ENCODE data around the gene COL4A4.

Gene COL4A4

DNA sequence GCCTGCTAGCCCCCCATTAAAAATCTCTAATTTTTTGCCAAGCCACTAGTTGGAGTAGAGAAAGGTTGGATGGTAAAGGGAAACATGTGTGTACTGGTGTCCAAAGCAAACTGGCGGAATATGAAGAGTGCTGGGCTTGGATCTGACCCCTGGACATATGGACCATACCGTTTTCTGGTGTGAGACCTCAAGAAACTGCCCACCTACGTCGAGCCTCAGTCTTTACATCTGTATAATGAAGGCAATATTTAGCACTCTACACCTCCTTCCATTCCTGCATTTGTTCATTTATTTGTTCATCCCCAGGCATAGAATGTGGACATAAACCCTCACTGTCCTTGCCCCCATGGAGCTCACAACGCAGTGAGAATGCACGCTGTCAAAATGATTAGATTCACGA, 185.7 kb downstream of the COL4A4 start:
- DNase-seq: no peak

DNA sequence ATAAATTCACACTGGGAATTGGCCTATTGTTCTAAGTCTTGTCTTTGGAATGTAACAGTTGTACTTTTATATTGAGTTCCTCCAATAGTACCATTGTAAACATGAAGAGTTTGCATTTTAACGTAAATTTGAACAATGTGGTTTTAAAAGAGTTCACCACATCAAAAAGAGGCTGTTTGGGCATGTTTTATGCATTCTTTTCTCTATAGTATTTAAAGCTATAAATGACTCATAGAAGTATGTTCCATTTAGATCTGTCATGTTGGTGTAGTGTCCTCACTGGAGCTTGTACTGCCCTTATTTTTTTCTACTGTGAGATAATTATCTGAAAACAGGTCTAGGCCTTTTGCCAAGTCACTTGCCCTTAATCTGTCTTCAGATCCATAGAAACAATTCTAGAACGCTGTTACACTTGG, 186.2 kb downstream of the COL4A4 start:
- no peak for DNase-seq

DNA sequence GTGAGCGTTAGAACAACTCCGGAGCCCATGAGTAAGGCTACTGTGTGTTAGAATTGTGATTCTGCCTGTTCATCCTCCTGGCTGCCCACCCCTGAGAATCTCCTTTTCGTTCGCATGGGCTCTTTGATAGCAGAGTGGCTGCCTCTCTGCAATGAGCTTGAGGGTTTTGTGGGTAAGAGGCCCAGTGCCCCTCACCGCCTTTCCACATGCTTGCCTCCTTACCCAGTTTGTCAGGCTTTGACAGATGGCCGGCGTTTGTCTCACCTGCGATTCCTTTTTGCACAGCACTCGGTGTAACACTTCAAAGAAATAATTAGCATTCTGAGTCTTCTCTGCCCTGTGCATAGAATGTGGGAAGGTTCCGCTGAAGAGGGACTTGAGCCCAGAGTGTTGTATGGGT, 190.2 kb downstream of the COL4A4 start:
- DNase-seq: no peak

DNA sequence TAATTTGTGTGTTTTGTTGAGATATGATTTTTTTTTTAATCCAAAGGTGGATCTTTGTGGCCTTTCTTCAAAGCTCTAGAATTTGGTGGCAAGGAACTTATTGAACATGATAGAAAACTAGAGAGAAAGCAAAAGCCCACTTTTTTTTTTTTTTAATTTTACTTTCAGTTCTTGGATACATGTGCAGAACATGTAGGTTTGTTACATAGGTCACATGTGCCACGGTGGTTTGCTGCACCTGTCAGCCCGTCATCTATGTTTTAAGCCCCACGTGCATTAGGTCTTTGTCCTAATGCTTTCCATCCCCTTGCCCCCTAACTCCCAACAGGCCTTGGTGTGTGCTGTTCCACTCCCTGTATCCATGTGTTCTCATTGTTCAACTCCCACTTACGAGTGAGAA, 192.2 kb downstream of the COL4A4 start:
- DNase-seq: no peak

DNA sequence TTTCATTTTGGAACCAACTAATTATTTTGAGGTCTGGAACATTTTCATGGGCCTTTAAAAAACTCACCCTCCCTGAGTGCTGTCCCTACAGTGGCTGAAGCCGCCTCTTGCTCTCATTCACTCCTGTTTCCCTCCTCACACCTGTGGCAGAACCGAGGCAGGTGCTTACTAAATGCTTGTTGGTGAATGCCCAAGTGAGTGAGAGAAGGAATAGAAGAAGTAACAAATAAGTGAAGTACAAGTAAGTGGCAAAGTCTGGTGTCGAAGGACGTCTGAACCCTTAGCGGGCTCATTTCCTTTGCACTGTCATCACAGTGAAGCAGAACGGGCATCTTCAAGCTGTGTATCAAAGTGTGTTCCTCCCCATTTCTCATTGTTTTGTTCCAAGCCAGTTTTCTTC, 192.9 kb downstream of the COL4A4 start:
- no peak for DNase-seq

DNA sequence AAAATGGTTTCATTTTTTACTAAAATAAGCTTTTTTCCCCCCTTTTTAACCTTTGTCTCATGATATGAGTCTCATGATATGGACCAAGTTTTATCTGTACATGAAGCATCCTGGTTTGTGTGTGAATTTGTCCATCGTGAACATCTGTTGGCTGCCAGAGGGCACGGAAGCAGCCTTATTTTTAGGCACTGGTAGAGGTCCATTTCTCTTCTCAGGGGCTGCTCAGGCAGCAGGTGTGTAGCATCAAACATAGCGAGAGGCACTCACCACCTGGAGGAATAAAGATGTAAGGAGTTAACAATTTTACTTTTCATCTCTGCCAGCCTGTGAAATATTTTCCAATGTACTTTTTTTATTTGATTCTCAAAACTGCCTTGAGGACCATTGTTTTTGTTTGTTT, 193.6 kb downstream of the COL4A4 start:
- DNase-seq: no peak

DNA sequence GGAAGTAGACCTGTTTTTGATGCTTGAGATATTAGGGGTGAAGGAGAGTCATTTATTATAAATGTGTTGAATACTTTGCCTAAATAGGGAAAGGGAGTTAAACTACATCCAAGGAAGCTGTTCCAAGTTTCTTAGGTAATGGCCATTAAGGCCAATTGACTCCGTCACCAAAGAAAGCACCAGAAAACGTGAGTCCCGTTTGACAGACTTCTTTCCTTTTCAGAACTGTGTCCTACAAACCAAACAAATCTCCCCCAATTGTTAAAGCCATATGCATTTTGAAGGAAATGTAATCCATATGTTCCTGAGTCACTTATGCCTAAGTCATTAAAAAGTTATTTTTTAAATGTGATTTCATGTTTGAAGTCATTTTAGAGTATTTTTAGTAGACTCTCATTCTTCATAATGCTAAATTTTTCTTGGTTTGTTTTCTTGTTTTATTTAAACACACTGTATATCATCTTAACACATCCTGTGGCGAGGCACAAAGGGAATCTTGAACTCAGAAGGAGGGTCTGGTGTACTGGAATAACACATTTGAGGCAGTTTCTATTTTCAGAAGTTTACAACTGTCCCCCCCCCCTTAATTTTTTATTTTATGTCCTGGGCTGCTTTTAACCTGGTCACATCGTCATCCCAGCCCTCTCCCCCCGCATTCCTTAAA, 194.5 kb downstream of the COL4A4 start:
- DNase-seq: no peak

DNA sequence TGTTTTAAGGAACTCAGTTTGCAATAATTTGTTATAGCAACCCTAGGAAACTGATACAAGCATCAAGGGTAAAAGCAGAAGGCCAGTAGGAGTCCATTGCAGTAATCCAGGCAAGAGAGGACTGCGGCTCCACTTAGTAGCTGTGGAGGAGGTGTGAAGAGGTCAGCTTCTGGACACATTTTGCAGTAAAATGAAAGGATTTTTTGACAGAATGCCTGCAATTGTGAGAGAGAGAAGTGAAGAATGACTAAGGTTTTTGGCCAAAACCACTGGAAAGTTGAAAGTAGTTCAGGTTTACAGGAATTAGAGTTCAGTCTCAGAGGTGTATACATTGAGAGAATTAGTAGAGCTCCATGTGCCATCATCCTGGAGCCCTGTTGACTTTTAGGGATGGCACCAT, 198.6 kb downstream of the COL4A4 start:
- DNase-seq: no peak

DNA sequence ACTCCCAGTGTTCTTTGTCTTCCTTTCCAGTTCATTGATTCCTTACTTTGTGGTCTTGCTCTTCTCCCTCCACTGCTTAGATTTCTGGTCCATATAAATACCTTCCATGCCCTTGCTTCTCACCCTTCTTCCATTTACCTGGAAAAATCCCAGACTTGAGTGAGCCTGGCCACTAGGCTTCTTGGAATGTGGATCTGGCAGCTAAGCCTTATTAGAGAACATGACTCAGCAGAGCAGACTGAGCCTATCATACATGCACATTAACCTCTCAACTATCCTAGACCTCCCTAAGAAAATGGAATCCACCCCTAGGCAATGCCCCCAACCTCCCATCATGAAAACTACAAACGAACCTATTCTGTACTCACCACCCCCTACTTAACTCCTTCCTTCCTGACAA, 200.5 kb downstream of the COL4A4 start:
- DNase-seq: no peak

DNA sequence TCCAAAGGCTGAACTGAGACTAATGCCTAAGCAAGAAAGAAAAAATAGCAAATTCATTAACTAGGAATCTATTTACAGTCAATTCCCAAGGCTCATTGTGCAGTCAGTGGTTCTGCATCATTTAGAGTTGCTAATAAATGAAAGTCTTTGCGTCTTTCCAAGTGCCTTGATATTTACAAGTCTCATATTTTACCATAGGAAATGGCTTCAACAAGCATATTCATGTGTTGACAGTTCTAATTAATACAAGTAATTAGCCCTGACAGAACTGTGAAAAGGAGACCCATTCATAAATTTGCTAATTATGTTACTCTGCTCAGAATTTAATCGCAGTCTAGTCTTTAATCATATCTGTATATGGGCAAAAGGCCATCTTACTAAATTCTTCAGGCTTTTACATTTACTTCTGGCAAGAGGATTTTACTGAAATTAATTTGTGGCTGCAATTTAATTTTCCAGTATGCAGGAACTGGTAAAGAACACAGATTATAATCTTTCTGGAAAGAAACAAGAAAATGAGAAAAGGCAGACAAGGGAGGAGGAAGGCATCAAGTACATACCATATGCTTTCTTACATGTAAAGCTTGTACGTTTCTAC, 201.7 kb downstream of the COL4A4 start:
- DNase-seq: no peak

DNA sequence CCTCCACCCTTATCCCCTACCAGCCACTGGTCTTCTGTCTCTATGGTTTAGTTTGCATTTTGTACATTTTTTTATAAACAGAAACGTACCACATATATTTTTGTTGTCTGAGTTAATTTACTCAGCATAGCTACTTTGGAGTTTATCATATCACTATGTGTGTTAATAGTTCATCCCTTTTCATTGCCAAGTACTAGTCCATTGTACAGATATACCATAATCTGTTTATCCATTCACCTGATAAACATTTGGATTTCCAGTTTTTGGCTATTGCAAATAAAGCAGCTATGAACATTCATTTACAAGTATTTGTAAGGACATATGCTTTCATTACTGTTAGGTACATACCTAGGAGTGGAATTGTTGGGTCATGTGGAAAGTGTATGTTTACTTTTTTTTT, 204.6 kb downstream of the COL4A4 start:
- no peak for DNase-seq

DNA sequence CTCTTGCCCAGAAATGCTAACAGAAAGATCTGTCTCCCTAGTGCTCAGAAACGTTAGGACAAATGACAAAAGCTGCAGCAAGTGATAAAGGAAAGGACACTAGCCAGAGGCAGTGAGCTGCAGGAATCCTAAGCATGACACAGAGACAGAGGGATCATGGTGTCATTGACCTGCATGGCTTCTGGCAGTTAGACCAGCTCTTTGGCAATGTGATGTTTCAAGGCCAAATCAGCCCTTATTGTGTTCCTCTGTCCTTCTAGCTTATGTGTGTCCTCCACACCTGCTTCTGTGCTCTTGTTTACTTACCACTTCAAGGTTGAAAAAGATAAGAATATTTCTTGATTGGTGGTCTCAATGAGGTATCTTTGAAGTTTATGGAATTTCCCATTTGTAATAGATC, 207.3 kb downstream of the COL4A4 start:
- DNase-seq: no peak

DNA sequence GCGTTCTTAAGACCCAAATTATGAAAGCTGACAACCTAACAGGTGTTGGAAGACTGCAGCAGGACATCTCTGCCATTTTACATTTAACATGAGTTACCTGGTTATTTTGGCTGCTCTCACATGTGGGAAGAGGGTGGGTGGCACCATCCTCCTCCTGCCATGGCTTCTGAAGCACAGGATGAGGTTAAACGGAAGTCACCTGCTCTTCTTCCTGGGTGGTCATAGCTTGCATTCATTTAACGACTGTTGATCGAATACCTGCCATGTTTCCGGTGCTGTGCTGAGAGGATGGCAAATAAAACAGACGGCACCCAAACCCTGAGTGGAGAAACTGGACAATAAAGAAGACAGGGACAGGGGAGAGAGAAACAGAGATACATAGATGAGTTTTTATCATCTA, 210.2 kb downstream of the COL4A4 start:
- DNase-seq: no peak

DNA sequence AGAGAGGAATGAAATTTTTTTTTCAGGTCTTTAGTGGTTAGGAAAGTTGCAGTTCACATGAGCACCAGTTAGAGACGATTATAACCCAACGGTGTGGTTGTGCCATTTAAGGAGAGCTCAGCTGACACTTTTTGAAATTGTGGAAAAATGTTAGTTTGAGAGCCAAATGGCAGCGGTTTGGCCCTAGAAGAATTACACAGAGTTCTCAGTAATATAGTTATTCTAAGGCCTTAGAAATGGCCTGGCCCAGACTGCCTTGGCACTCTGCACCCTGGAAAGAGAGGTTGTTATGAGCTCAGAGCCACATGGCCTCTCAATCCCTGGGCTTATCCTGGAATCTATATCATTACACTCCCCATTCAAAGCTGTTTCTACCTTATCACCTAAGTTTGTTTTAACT, 210.8 kb downstream of the COL4A4 start:
- DNase-seq: no peak

Data from CD4-positive, alpha-beta T cell treated with Interferon gamma for 1 hour (primary cell).